Calu3 (cell line): ENCODE data around the gene SEC31A. TPM values are rescaled to one million over a fixed set of nuclear protein-coding genes. Genes with fewer than 3 reads are reported as not detected.

Experiments used
- BruUV-seq: library from RNA; stranded (reverse); fragments of 400-500 nt; replicated peaks from 2 replicates; lab custom pipeline; 2021; lab: Mats Ljungman, UMichigan
- CTCF ChIA-PET: fragments of 300-600 bp; sonication (Branson Sonifier 250); formaldehyde crosslinking; loops from one replicate; lab custom pipeline; 2022; ENCODE audit warnings: antibody characterized with exemption; lab: Charles Lee
- DNase-seq: peaks from one replicate; pipeline ENCODE4 v3.0.0; 2022
- H3K27ac Mint-ChIP-seq: one replicate; pipeline ENCODE4 v1.8.0; 2022; ENCODE audit warnings: mixed read lengths; ENCODE audit not compliant: unreplicated experiment
- H3K27me3 Mint-ChIP-seq: one replicate; pipeline ENCODE4 v1.8.0; 2022; ENCODE audit warnings: mixed read lengths; ENCODE audit not compliant: unreplicated experiment
- H3K36me3 Mint-ChIP-seq: one replicate; pipeline ENCODE4 v1.8.0; 2022; ENCODE audit warnings: mild to moderate bottlenecking, moderate library complexity, mixed read lengths; ENCODE audit not compliant: insufficient read depth, unreplicated experiment
- H3K4me1 Mint-ChIP-seq: one replicate; pipeline ENCODE4 v1.8.0; 2022; ENCODE audit warnings: mild to moderate bottlenecking, low read depth, mixed read lengths; ENCODE audit not compliant: unreplicated experiment
- H3K4me3 Mint-ChIP-seq: one replicate; pipeline ENCODE4 v1.8.0; 2022; ENCODE audit warnings: mild to moderate bottlenecking, low read depth, moderate library complexity, mixed read lengths; ENCODE audit not compliant: unreplicated experiment
- H3K9me3 Mint-ChIP-seq: one replicate; pipeline ENCODE4 v1.8.0; 2022; ENCODE audit warnings: low read depth, mixed read lengths; ENCODE audit not compliant: unreplicated experiment
- CTCF ChIP-seq: fragments of 200-600 bp; IDR thresholded peaks from one replicate; pipeline ENCODE4 v1.8.0; 2022; ENCODE audit warnings: antibody characterized with exemption; ENCODE audit not compliant: unreplicated experiment
- intact Hi-C: fragments of 100-400 bp; cut with micrococcal nuclease; formaldehyde crosslinking; loops from one replicate; pipeline ENCODE4 v1.10.0; 2022; ENCODE audit not compliant: unreplicated experiment
- total RNA-seq: library from RNA; stranded (reverse); gene quantifications from 2 replicates; pipeline ENCODE4 v1.2.3, GENCODE V29; 2022

The SEC31A gene
- total RNA-seq, 1 experiment from 2014 or later: 108 TPM

DNA sequence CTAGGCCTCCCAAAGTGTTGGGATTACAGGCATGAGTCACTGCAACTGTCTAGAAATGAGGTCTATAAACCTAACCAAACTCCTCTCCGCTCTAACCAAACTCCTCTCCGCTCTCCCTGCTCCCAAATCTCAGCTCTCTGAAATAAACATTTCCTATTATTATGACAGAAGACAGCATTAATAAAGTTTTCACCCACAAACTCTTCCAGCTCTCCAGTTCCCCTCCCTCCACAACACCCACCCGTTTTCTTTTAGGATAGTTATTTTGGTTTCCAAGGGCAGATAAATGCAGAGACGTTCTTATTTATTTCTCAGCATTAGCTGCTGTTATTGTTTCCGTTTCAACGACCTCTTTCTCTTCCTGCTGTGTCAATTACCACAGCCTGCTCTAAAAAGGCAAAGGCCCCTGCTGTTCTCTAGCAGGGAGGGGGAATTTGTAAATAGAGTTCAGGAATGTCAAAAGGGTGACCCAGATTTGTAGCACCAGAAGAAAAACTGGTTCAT is 79.1 kb downstream of the SEC31A start:
- Mint-ChIP-seq H3K27me3 (no peaks in the 10 kb centered on the region), H3K4me3 (no peak overlapping the region), H3K9me3 (no peaks in the 10 kb centered on the region), H3K27ac (no peak overlapping the region), H3K4me1 (no peaks in the 10 kb centered on the region), H3K36me3 (peaks cover 4% of the 10 kb centered on the region)
- TF ChIP-seq CTCF: no peak
- intact Hi-C loops: no loop called here
- BruUV-seq: no TSS peak
- no peak for DNase-seq
- CTCF ChIA-PET: no interaction called here

GRCh38 chr4:82811392-82811791 is 79.6 kb downstream of the SEC31A start:
- peaks cover 4% of the 10 kb centered on the region for H3K36me3 Mint-ChIP-seq
- intact Hi-C loops: no loop called here
- H3K27me3 Mint-ChIP-seq: no peaks in the 10 kb centered on the region
- H3K27ac Mint-ChIP-seq: no peak overlapping the region
- H3K4me1 Mint-ChIP-seq: no peaks in the 10 kb centered on the region
- no peaks in the 10 kb centered on the region for H3K9me3 Mint-ChIP-seq
- BruUV-seq: no TSS peak
- TF ChIP-seq CTCF: no peak
- CTCF ChIA-PET: no interaction called here
- H3K4me3 Mint-ChIP-seq: no peak overlapping the region
- DNase-seq: no peak

DNA sequence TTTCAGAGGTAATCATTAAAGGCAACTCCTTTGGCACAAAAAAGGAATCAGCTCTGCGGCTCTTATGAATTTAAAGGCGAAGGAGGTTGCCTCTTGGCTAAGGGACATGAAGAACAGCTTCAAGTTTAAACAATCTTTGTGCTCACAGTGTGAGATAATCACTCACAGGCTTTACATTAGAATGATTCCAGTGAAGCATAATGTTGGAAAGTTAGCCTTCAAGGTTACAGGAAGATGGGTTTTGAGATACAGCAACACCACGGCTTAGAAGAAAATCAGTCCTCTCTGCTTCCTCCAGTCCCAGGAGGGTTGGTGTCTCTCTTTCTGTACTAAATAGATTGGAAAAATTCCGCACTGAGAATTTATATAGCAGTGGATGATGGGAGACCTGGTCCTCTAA is 80.8 kb downstream of the SEC31A start:
- Mint-ChIP-seq H3K4me3 (no peak overlapping the region), H3K4me1 (no peaks in the 10 kb centered on the region), H3K9me3 (no peaks in the 10 kb centered on the region), H3K27ac (no peak overlapping the region), H3K27me3 (no peaks in the 10 kb centered on the region), H3K36me3 (peaks cover 4% of the 10 kb centered on the region)
- no TSS peak for BruUV-seq
- no peak for DNase-seq
- TF ChIP-seq CTCF: no peak
- CTCF ChIA-PET: interaction anchor here (0.6 kb wide), 1 partner anchor 179 kb away, joined by 9 read pairs; no protein-coding TSS in a partner anchor
- intact Hi-C loops: no loop called here

- no peak overlapping the region for H3K27ac Mint-ChIP-seq
- CTCF ChIA-PET: no interaction called here
- H3K27me3 Mint-ChIP-seq: no peaks in the 10 kb centered on the region
- no peaks in the 10 kb centered on the region for H3K4me1 Mint-ChIP-seq
- no TSS peak for BruUV-seq
- no peak overlapping the region for H3K4me3 Mint-ChIP-seq
- H3K36me3 Mint-ChIP-seq: peaks cover 4% of the 10 kb centered on the region
- intact Hi-C loops: no loop called here
- H3K9me3 Mint-ChIP-seq: no peaks in the 10 kb centered on the region
- no peak for TF ChIP-seq CTCF
- no peak for DNase-seq
Measured at GRCh38 chr4:82809619-82810018, 81.3 kb downstream of the SEC31A start.
